GM12865 (cell line): ENCODE measurements around the gene ABCA13.

Experiments used
- DNase-seq: peaks from one replicate; pipeline ENCODE4 v3.0.0; 2010; ENCODE audit warnings: low read depth
- H3K4me3 ChIP-seq: 2 replicates; pipeline ENCODE4 v1.5.1; 2011; ENCODE audit warnings: mild to moderate bottlenecking, low read depth, low read length, control low read depth
- TF ChIP-seq, protein P1 (sequence below): IDR thresholded peaks from 2 replicates; pipeline ENCODE4 v1.5.1; 2011; ENCODE audit warnings: low read length, control low read depth, low read depth, inconsistent platforms; ENCODE audit not compliant: insufficient read depth; ENCODE audit errors: missing control alignments

ABCA13 gene

DNA sequence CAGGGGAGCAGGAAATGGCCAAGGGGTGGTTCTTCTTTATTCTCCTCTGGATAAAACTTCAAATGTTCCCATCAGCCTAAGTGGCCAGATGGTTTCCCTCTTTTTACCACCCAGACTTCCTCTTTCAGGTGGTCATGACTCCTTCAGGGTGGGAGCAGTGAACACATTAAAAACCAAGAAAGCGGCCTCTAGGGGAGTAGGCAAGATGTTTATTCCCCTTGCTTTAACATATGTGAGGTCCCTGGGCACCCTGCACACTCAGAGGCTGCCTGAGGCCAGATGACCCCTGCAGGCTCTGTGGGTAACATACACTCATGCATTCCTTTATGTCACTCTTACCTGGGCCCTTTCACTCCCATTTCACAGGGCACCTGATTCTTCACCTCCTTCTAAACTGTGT, 357.4 kb downstream of the ABCA13 start:
- H3K4me3 ChIP-seq: no peak overlapping the region
- no peak for DNase-seq
- TF ChIP-seq, protein P1, sequence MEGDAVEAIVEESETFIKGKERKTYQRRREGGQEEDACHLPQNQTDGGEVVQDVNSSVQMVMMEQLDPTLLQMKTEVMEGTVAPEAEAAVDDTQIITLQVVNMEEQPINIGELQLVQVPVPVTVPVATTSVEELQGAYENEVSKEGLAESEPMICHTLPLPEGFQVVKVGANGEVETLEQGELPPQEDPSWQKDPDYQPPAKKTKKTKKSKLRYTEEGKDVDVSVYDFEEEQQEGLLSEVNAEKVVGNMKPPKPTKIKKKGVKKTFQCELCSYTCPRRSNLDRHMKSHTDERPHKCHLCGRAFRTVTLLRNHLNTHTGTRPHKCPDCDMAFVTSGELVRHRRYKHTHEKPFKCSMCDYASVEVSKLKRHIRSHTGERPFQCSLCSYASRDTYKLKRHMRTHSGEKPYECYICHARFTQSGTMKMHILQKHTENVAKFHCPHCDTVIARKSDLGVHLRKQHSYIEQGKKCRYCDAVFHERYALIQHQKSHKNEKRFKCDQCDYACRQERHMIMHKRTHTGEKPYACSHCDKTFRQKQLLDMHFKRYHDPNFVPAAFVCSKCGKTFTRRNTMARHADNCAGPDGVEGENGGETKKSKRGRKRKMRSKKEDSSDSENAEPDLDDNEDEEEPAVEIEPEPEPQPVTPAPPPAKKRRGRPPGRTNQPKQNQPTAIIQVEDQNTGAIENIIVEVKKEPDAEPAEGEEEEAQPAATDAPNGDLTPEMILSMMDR: no peak

DNA sequence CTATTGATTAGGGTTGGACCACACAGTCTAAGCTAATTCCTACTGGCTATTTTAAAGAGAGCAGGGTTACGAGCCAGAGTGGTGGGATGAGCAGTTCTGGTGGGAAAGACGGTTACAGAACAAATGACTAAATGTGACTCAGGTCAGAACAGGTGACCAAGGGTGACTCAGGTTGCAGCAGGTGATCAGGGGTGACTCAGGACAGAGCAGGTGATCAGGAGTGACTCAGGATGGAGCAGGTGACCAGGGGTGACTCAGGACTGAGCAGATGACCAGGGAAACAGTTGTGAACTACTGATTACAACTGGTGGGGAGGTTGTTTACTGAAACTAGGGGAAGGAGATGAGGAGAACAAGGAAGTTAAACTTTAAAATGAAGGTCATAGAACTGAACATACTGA, 366.3 kb downstream of the ABCA13 start:
- TF ChIP-seq, protein P1: no peak
- no peak for DNase-seq
- no peak overlapping the region for H3K4me3 ChIP-seq

DNA sequence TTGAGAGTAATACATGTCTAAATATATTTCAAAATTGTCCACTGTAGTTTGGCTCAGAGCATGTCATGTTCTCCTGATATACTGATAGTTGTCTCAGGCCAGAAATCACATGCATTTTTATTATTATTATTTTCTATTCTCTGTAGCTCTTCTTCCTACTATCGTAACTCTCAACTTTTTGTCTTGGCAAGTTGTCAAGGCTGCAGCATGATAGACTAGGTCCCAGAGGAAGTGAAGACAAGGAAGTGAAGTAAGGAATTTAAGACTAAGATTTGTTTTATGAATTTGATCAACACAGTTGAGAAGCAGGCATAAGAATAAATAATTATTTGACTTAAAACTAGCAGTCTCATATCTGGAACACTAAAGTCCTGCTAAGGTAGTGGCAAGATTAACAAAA, 369.5 kb downstream of the ABCA13 start:
- TF ChIP-seq, protein P1: no peak
- no peak overlapping the region for H3K4me3 ChIP-seq
- DNase-seq: no peak

DNA sequence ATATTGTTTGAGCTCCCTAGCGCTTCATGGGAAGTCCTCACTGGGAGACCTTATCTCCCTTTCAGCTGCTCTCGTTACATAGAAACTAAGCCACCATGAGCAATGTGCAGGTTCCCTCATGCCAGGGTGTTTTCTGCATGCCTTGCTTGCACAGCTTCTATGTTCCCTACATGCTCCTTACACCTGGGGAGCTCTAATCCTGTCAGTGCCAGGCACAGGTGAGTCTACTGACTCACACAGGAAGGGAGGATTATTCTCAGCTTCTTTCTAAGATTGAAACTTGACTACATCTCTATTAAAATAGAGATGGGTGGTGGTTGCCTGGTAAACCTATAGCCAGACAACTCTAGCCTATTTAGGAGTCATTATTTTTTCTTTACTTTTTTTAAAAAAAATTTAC, 377.4 kb downstream of the ABCA13 start:
- TF ChIP-seq, protein P1: no peak
- DNase-seq: no peak
- no peak overlapping the region for H3K4me3 ChIP-seq

DNA sequence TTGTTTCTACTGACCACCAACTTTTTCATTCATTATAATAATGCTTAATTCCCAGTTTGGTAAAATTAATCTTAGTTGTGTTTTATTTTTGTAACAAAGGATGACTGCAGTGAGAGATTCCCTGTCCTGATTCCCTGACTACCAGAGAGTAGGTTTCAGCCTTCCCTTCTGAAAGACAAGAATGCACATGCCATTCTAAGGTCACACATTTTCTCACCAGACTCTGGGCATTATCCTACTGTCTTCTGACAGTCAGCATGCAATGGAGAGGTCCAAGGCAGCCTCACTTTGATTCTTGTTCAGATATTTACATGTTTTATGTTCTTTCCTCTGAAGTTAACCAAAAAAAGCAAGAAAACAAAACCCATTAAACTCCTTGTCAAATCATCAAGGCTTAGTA, 380.4 kb downstream of the ABCA13 start:
- TF ChIP-seq, protein P1: no peak
- DNase-seq: no peak
- no peak overlapping the region for H3K4me3 ChIP-seq

DNA sequence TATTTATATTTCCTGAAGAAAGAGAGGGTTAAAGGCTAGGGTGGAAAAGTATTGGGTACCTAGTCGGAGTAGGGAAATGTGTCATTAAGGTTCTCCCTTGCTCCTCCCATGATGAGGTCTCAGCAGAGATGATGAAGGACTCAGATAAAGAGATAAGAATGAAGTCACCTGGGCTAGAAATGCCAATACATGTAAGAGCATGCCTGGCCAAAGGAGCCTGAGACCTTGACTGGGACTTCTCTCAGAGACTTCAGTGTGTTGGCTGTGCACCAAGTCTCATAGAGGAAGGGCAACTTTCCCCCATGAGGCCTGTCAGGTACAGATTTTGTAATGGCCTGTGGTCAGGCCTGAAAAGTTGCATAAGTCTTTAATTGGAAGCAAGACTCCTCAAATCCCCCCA, 392.1 kb downstream of the ABCA13 start:
- no peak overlapping the region for H3K4me3 ChIP-seq
- DNase-seq: peak; percentile 34
- TF ChIP-seq, protein P1: no peak

DNA sequence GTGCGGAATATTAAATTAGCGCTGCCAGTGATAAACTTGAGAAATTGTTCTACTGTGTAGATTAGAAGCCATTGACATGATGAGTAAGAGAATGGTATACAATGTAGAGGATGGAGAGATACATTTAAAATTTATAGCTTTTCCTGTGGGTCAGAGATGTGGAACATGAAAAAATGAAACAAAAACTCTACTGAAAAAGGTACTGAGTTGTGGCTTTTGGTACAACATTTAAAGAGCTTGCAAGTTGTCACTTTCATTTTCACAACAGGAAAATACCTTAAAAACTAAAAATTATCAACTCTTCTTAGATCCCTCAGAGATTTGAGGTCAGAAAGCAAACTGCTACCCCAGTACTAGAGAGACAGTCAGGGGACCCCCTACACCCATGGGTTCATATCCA, 404.3 kb downstream of the ABCA13 start:
- no peak for DNase-seq
- H3K4me3 ChIP-seq: no peak overlapping the region
- TF ChIP-seq, protein P1: no peak
